K562 (cell line): ENCODE data around the gene SYNGR1. TPM values are rescaled to one million over a fixed set of nuclear protein-coding genes. Genes with fewer than 3 reads are reported as not detected.

ENCODE experiments used
- BCLAF1 ChIP-seq, 2 experiments: fragments of 450-650 bp in 1 of 2; IDR thresholded peaks; 2 replicates each; pipeline ENCODE4 v1.6.1; 2011 to 2017; ENCODE audit warnings: low read depth in 2 of 2, antibody characterized with exemption in 1 of 2, borderline replicate concordance in 1 of 2, low read length in 1 of 2, mild to moderate bottlenecking in 1 of 2, mixed read lengths in 1 of 2; ENCODE audit not compliant: control insufficient read depth in 1 of 2
- BRF1 ChIP-seq: IDR thresholded peaks from 3 replicates; pipeline ENCODE4 v1.6.1; 2011; ENCODE audit warnings: borderline replicate concordance, mild to moderate bottlenecking; ENCODE audit not compliant: insufficient read length; ENCODE audit errors: extremely low read depth
- CGGBP1 ChIP-seq: fragments of 250-450 bp; sonication (Bioruptor Pico); IDR thresholded peaks from 2 replicates; pipeline ENCODE4 v1.9.0; 2021; ENCODE audit warnings: mild to moderate bottlenecking
- CREM ChIP-seq: IDR thresholded peaks from 2 replicates; pipeline ENCODE4 v1.6.1; 2014; ENCODE audit warnings: antibody characterized with exemption, low read depth
- FOXK2 ChIP-seq, 2 experiments: fragments of 450-650 bp; IDR thresholded peaks in 1 of 2; conservative IDR thresholded peaks in 1 of 2; 2 replicates each; pipeline ENCODE4 v1.6.1; 2016; ENCODE audit warnings: low read depth in 2 of 2, mild to moderate bottlenecking in 1 of 2
- JUNB ChIP-seq: fragments of 450-650 bp; formaldehyde crosslinking; conservative IDR thresholded peaks from 2 replicates; pipeline ENCODE4 v1.4.0; 2020; ENCODE audit warnings: mild to moderate bottlenecking
- JUND ChIP-seq, 2 experiments: IDR thresholded peaks; 2 replicates in 1 of 2; 3 replicates in 1 of 2; pipeline ENCODE4 v1.6.1; 2011; ENCODE audit warnings: borderline replicate concordance in 2 of 2, low read depth in 2 of 2, low read length in 2 of 2, improper control_type of control experiment in 1 of 2, missing biosample characterization in 1 of 2, missing genetic modification characterization in 1 of 2, missing genetic modification reagents in 1 of 2
- KLF1 ChIP-seq: fragments of 450-650 bp; IDR thresholded peaks from 2 replicates; pipeline ENCODE4 v1.6.1; 2016; ENCODE audit warnings: missing genetic modification characterization, missing compliant biosample characterization
- MEF2D ChIP-seq: conservative IDR thresholded peaks from 2 replicates; pipeline ENCODE4 v1.6.1; 2016; ENCODE audit warnings: low read depth, missing genetic modification characterization, missing compliant biosample characterization
- NUFIP1 ChIP-seq: fragments of 450-650 bp; IDR thresholded peaks from 2 replicates; pipeline ENCODE4 v1.6.1; 2018; ENCODE audit not compliant: partially characterized antibody
- PCBP1 ChIP-seq: fragments of 200-400 bp; formaldehyde crosslinking; IDR thresholded peaks from 2 replicates; pipeline ENCODE4 v1.6.1; 2018; ENCODE audit warnings: mild to moderate bottlenecking, low read depth, low read length; ENCODE audit not compliant: poor library complexity, severe bottlenecking
- PHB ChIP-seq: fragments of 250-450 bp; sonication (Bioruptor Pico); IDR thresholded peaks from 2 replicates; pipeline ENCODE4 v1.5.0; 2021
- POLR2AphosphoS5 ChIP-seq: IDR thresholded peaks from 2 replicates; pipeline ENCODE4 v1.6.1; 2011; ENCODE audit warnings: mild to moderate bottlenecking, low read depth, low read length, moderate library complexity; ENCODE audit not compliant: control insufficient read depth, insufficient read depth
- PREB ChIP-seq: sonication (generic); formaldehyde crosslinking; IDR thresholded peaks from 2 replicates; pipeline ENCODE4 v1.8.1; 2023; ENCODE audit warnings: mild to moderate bottlenecking, missing genetic modification reagents
- THAP7 ChIP-seq: fragments of 250-450 bp; sonication (Bioruptor Pico); IDR thresholded peaks from 2 replicates; pipeline ENCODE4 v1.5.0; 2021
- USF2 ChIP-seq: sonication (generic); formaldehyde crosslinking; IDR thresholded peaks from 2 replicates; pipeline ENCODE4 v1.5.0; 2020; ENCODE audit warnings: missing genetic modification reagents
- ZBTB17 ChIP-seq: fragments of 450-650 bp; formaldehyde crosslinking; IDR thresholded peaks from 2 replicates; pipeline ENCODE4 v1.4.0; 2020; ENCODE audit warnings: mild to moderate bottlenecking
- ZNF217 ChIP-seq: sonication (generic); formaldehyde crosslinking; IDR thresholded peaks from 2 replicates; pipeline ENCODE4 v1.8.0; 2022; ENCODE audit warnings: mild to moderate bottlenecking, missing genetic modification reagents
- ZNF24 ChIP-seq: fragments of 450-650 bp; IDR thresholded peaks from 2 replicates; pipeline ENCODE4 v1.6.1; 2016
- ZNF431 ChIP-seq: sonication (generic); formaldehyde crosslinking; IDR thresholded peaks from 2 replicates; pipeline ENCODE4 v1.8.0; 2022; ENCODE audit warnings: mild to moderate bottlenecking, missing genetic modification reagents
- ZNF444 ChIP-seq: fragments of 250-450 bp; sonication (Bioruptor Pico); IDR thresholded peaks from 2 replicates; pipeline ENCODE4 v1.4.0; 2020; ENCODE audit warnings: mild to moderate bottlenecking, moderate library complexity
- ZNF695 ChIP-seq: fragments of 450-650 bp; formaldehyde crosslinking; IDR thresholded peaks from 2 replicates; pipeline ENCODE4 v1.4.0; 2020; ENCODE audit warnings: mild to moderate bottlenecking, moderate library complexity
- polyA plus RNA-seq, 8 experiments: library from polyadenylated mRNA; depleted of rRNA in 4 of 8; stranded (reverse) in 5 of 8; unstranded in 3 of 8; fragments of >200 nt; fragmentation: Nextera tagmentation in 2 of 8; fragmentation: Illumina TruSeq in 1 of 8; extraction: Ambion mirVana in 2 of 8; extraction: Trizol in 1 of 8; gene quantifications; 2 replicates each; pipeline versions ENCODE4 v1.2.1 to v1.2.3, GENCODE V29; 2011 to 2014; ENCODE audit warnings: inconsistent platforms in 1 of 8, missing spikeins in 1 of 8
- total RNA-seq, 7 experiments: library from RNA; depleted of rRNA in 6 of 7; stranded (reverse); fragments of >200 nt in 6 of 7; fragmentation: Illumina TruSeq in 2 of 7; extraction: Trizol in 2 of 7; gene quantifications; 2 replicates each; pipeline versions ENCODE4 v1.2.1 to v1.2.3, GENCODE V29; 2011 to 2021; ENCODE audit warnings: low replicate concordance in 1 of 7

SYNGR1 gene
- total and polyA plus RNA-seq, 9 of the 15 experiments (the other 6 are each of a cell fraction or from before 2014, with no cell fraction given) = 1.8 to 15.9 (median 5.5) TPM

- no peak for TF ChIP-seq CGGBP1
- TF ChIP-seq FOXK2 (conservative IDR thresholded peaks at IDR 0.05 in 1 of 2, IDR thresholded peaks at IDR 0.05 in 1 of 2; ENCODE audit: low read depth in 2 of 2) = 0 out of 4 replicates have a peak, but pooled peaks of 1 of the 2 experiments have one; percentile 46
- TF ChIP-seq USF2 (CRISPR knock-in tag) = no peak
- TF ChIP-seq BCLAF1 (IDR thresholded peaks at IDR 0.05; ENCODE audit: borderline replicate concordance in 1 of 2, control insufficient read depth in 1 of 2, low read depth in 2 of 2, low read length in 1 of 2) = peak in 1 of 2 experiments; percentile 17; a peak in 1 of 4 replicates
- TF ChIP-seq PHB = no peak
- TF ChIP-seq PREB (CRISPR knock-in tag) = peak; percentile 98
- TF ChIP-seq ZNF431 (CRISPR knock-in tag) = no peak
- TF ChIP-seq ZNF444 (CRISPR knock-in tag) = no peak
- TF ChIP-seq KLF1 (tag) = no peak
- no peak for TF ChIP-seq JUNB (CRISPR knock-in tag)
- peak; percentile 92 for TF ChIP-seq CREM
- TF ChIP-seq JUND (IDR thresholded peaks at IDR 0.05; ENCODE audit: borderline replicate concordance, low read depth, low read length) = peak; percentile 82
- peak; percentile 85; the same call in 1 of the 3 replicates for TF ChIP-seq JUND (tag; IDR thresholded peaks at IDR 0.05; ENCODE audit: borderline replicate concordance, low read depth, low read length)
- peak; percentile 74 for TF ChIP-seq PCBP1
- TF ChIP-seq POLR2AphosphoS5 = peak; percentile 97
- no peak for TF ChIP-seq ZNF695 (CRISPR knock-in tag)
- 0 out of 2 replicates have a peak, but pooled peaks have one; percentile 40 for TF ChIP-seq ZNF24
- no peak for TF ChIP-seq MEF2D (tag)
- 0 out of 2 replicates have a peak, but pooled peaks have one; percentile 17 for TF ChIP-seq ZBTB17 (CRISPR knock-in tag)
- TF ChIP-seq BRF1 = no peak
- no peak for TF ChIP-seq ZNF217 (CRISPR knock-in tag)
- TF ChIP-seq THAP7 (CRISPR knock-in tag) = no peak
- no peak for TF ChIP-seq NUFIP1
Measured at GRCh38 chr22:39319284-39320022, 30.3 kb upstream of the SYNGR1 start, which contains the start of gene RPL3 (continued).
